ENCODE measurements around the gene DOCK9.

The DOCK9 gene

DNA sequence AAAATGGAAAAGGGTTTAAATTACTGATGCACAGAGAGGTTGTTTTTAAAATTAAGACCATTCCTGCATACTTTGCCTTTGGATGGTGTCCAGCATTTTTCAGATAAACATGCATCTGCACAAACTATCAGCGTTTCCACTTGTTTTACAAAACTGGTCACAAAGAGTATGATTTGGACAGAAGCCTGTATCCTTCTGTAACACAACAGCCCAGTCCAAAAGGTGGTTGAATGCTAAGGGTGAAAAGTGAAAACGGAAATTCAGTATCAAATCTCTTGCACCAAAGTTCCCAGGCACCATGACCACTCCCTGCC is 21.7 kb upstream of the DOCK9 start:
- DNase-seq (ENCODE audit: low spot score) = no peak
- TF ChIP-seq, protein P1, sequence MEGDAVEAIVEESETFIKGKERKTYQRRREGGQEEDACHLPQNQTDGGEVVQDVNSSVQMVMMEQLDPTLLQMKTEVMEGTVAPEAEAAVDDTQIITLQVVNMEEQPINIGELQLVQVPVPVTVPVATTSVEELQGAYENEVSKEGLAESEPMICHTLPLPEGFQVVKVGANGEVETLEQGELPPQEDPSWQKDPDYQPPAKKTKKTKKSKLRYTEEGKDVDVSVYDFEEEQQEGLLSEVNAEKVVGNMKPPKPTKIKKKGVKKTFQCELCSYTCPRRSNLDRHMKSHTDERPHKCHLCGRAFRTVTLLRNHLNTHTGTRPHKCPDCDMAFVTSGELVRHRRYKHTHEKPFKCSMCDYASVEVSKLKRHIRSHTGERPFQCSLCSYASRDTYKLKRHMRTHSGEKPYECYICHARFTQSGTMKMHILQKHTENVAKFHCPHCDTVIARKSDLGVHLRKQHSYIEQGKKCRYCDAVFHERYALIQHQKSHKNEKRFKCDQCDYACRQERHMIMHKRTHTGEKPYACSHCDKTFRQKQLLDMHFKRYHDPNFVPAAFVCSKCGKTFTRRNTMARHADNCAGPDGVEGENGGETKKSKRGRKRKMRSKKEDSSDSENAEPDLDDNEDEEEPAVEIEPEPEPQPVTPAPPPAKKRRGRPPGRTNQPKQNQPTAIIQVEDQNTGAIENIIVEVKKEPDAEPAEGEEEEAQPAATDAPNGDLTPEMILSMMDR (IDR thresholded peaks at IDR 0.05; ENCODE audit: borderline replicate concordance, control extremely low read depth, extremely low read depth, insufficient read depth, missing control alignments) = no peak
- in situ Hi-C loops (cut with MboI; ENCODE audit: low sequenced_read_pairs, unreplicated experiment) = no loop called here

DNA sequence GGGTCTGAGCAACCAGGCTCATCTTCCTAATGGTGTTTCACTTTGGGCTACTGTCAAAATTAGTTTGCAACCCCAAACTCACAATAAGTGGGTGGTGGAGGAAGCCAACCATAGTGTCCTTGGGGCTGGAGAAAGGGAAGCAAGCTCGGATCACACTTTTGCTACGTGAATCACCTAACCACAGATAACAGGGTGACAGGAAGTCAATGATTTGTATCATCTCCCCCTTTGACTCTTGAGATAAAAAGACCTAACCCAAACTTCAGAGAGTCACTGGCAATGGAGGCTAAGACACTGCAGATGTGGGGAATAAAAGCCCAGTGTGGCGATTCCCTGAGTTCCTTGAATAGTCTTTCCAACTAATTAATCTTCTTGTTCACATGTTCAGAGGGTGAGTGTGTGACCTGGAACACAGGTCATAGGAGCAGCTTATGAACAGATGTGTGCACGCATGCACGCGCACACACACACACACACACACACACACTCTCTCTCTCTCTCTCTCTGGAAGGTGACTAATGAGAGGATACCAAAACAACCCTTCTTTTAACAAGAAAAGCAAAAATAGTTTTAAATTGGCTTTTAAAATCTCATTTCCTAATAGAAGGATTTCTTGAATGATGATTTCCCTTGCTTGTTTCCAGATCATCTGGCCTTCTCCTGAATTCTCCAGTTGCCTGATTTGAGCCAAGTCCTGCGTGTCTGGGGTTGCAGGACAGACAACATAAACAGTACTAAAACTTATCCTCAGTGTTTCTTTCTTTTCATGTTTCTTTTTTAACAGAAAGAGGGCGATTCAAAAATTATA is 21.2 kb upstream of the DOCK9 start:
- in situ Hi-C loops (cut with MboI; ENCODE audit: low sequenced_read_pairs, unreplicated experiment) = no loop called here
- TF ChIP-seq, protein P1 (IDR thresholded peaks at IDR 0.05; ENCODE audit: borderline replicate concordance, control extremely low read depth, extremely low read depth, insufficient read depth, missing control alignments) = no peak
- DNase-seq (ENCODE audit: low spot score) = no peak

DNA sequence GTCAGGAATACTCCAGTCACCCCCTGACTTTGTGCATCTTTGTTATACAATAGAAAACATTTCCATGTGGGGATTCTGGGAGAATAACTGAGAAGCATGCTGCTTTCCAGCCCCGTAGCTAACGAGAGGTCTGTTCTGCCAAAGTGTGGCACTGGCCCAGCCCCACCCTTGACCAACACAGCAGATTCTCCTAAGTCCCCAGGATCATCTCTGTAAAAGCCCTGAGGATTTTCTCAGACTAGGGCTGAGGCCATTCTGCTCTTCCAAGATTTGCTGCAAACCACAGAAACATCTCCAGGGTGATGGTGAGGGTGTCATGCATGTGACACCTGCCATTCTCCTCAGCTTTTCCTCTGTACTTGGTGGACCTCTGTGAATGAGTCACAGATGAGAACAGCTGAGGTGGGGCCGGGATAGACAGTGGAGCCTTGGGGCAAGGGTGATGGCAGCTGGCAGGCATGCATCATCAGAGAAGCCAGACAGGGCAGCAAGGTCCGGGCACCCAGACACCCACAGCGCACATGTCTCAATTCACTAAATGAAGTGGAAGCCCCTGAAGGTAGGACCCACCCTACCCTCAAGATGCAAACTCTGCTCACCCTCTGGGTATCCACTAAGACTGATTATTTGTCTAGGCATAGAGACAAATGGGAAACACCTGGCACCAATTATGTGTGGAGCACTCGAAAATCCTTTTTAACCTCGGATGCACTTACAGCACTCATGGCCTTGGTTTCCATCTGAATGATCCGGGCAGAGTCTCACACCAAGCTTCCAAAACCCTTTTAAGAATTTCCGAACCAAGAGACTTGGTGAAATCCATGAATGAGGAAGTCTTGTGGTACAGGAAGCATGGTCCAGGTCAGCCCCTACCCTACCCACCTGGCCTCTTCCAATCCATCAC is 20.1 kb upstream of the DOCK9 start:
- in situ Hi-C loops (cut with MboI; ENCODE audit: low sequenced_read_pairs, unreplicated experiment) = no loop called here
- TF ChIP-seq, protein P1 (IDR thresholded peaks at IDR 0.05; ENCODE audit: borderline replicate concordance, control extremely low read depth, extremely low read depth, insufficient read depth, missing control alignments) = no peak
- DNase-seq (ENCODE audit: low spot score) = no peak

DNA sequence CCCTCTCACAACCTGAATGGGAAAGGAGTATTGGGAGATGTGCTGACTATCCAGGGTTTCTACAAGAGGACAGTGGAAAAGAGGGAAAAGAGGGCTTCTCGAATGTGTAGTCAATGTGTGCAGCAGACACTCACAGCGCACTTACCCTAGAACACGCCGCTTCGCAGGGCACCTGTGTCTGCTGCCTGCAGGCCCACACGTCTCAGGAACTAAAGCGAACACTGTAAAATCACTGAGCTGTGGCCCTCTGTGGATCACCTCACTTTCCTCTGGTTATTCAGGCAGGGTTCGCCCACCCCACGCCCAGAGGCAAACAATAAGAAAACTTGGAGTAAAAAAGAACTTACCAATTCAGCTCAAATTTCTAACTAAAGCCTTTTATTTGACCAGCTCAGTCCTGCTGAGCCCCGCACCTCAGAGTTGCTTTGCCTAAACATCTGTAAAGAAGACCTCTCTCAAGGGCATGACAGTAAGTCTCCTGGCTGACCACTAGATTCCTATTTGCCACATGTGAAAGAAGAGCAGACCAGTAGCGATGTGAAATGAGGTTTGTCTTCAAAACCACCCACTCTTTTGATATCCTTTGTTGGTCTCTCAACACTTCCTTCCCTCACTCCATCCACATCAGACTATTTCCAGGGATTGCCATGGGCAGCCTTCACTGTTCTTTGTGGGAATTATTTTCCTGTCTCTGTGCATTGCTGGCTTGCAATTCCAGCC is 19.3 kb upstream of the DOCK9 start:
- in situ Hi-C loops (cut with MboI; ENCODE audit: low sequenced_read_pairs, unreplicated experiment) = no loop called here
- TF ChIP-seq, protein P1 (IDR thresholded peaks at IDR 0.05; ENCODE audit: borderline replicate concordance, control extremely low read depth, extremely low read depth, insufficient read depth, missing control alignments) = no peak
- DNase-seq (ENCODE audit: low spot score) = no peak

DNA sequence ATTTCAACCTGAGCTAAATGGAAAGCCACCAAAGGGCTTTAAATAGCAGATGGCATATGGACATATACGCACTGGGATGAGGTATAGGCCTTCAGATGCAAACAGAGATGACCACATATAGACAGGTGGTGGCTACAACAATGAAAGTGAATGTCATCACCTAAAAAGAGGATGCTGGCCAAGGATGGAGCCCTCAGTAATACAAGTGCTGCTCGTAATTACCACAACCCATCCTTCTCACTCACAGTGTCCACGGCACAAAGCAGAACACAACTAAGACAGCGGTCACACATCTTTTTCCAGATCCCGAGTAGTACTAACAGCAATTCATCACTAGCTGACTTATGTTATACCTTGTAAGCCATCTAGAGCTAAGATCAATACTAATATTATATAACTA is 18.2 kb upstream of the DOCK9 start:
- DNase-seq (ENCODE audit: low spot score) = no peak
- in situ Hi-C loops (cut with MboI; ENCODE audit: low sequenced_read_pairs, unreplicated experiment) = no loop called here
- TF ChIP-seq, protein P1 (IDR thresholded peaks at IDR 0.05; ENCODE audit: borderline replicate concordance, control extremely low read depth, extremely low read depth, insufficient read depth, missing control alignments) = no peak

DNA sequence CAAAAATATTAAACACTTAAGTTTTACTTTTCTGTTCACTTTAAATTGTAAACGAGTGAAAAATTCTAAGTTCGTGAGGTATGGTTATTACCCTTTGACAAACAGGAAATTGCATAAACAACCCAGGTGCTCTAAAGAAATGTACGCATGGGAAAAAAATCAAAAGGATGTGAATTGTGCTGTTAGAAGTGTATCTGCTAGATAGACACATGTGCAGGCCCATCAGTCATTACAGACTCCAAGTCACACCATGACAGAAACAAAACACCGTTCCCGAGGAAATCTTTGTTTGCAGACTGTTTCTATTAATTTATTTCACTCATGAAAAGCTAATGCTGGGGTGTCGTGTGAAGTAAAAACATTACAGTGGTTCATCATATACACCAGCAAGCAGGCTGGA is 17.0 kb upstream of the DOCK9 start:
- no peak for DNase-seq (ENCODE audit: low spot score)
- TF ChIP-seq, protein P1 (IDR thresholded peaks at IDR 0.05; ENCODE audit: borderline replicate concordance, control extremely low read depth, extremely low read depth, insufficient read depth, missing control alignments) = no peak
- in situ Hi-C loops (cut with MboI; ENCODE audit: low sequenced_read_pairs, unreplicated experiment) = no loop called here
